ENCODE measurements around the gene SERPINB7.

Gene SERPINB7, protein sequence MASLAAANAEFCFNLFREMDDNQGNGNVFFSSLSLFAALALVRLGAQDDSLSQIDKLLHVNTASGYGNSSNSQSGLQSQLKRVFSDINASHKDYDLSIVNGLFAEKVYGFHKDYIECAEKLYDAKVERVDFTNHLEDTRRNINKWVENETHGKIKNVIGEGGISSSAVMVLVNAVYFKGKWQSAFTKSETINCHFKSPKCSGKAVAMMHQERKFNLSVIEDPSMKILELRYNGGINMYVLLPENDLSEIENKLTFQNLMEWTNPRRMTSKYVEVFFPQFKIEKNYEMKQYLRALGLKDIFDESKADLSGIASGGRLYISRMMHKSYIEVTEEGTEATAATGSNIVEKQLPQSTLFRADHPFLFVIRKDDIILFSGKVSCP

DNA sequence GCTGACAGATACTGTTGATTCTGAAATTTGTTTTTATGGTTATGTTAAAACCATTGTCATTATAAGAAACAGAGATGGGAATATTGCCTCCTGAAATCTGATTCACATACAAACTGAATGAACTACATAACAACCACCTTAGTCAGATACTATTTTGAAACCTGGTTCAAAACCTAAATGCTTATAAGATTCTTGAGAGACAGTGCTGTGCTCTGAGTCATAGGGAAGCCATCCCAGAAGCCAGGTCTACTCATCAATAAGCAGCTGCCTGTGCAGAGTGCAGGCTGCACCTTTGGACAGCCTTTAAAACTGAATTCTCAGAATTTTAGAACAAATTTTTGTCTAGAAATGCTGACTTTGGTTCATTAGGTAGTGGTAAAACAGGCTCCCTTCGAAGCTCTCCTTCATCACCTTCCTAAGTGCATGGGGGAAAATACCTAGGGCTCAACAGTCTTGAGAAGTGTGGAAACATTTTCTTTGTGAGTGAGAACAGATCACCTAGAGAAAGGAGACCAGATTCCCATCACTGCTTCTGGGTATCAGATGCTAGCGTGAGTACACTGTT lies at the start of gene SERPINB7:
Gene SERPINB7, plus strand, starts transcription at position 253 of the 565 bp plus-strand sequence. CDS start 6,955 bp downstream, outside the sequence.
- Histone ChIP-seq H3K4me2 (no peak within 1 kb of the TSS), H3K27ac (no peak within 1 kb of the TSS), H2AFZ (ENCODE audit: low read depth) (no peak within 1 kb of the TSS)

DNA sequence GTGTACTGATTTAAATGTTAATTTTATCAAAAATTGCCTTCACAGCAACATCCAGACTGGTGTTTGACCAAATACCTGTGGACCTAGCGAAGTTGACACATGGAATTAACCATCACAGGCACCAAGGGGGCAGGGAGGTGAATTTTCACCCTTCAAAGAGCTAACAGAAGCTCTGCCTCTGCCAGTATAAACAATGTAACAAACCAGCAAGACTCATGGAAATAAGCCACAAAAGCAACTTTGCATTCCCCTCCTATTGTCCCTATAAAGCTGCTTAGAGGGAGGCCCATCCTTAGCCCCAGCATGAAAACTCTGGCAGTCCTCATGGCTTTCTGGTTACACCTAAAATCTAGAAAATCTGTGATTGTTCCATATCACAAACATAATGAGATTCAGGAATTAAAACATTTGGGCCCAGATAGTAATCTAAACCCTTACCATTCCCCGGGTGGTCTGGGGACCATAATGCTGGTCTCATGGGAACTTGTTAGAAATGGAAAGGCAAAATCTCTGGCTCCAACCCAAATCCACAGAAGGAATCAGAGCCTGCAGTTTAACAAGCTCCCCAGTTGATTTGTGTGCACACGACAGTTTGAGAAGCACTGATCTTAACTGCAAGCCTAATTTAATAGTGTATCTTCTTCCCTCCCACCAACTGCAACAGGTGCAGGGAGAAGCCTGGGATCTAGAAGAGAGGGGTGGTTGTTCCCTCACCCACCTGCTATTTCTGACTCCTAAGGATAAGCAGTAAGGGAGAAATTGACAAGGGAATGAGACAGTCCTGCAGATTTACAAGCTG lies 49.3 kb upstream of the SERPINB7 start:
- Histone ChIP-seq H2AFZ (ENCODE audit: low read depth) (no peak overlapping the region), H3K4me1 (ENCODE audit: low read depth, poor library complexity, severe bottlenecking) (no peaks in the 10 kb centered on the region), H3K79me2 (ENCODE audit: insufficient read depth, low read depth) (no peaks in the 10 kb centered on the region), H3K4me2 (no peak overlapping the region), H3K27ac (no peak overlapping the region), H3K27me3 (ENCODE audit: insufficient read depth, low read depth) (no peaks in the 10 kb centered on the region), H3K9ac (no peak overlapping the region), H3K36me3 (ENCODE audit: insufficient read depth) (no peaks in the 10 kb centered on the region), H3K4me3 (IDR thresholded peaks at IDR 0.05; ENCODE audit: insufficient read depth, low read depth, low read length) (no peak overlapping the region), H4K20me1 (ENCODE audit: insufficient read depth) (no peaks in the 10 kb centered on the region)
- TF ChIP-seq, protein P1, sequence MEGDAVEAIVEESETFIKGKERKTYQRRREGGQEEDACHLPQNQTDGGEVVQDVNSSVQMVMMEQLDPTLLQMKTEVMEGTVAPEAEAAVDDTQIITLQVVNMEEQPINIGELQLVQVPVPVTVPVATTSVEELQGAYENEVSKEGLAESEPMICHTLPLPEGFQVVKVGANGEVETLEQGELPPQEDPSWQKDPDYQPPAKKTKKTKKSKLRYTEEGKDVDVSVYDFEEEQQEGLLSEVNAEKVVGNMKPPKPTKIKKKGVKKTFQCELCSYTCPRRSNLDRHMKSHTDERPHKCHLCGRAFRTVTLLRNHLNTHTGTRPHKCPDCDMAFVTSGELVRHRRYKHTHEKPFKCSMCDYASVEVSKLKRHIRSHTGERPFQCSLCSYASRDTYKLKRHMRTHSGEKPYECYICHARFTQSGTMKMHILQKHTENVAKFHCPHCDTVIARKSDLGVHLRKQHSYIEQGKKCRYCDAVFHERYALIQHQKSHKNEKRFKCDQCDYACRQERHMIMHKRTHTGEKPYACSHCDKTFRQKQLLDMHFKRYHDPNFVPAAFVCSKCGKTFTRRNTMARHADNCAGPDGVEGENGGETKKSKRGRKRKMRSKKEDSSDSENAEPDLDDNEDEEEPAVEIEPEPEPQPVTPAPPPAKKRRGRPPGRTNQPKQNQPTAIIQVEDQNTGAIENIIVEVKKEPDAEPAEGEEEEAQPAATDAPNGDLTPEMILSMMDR (conservative IDR thresholded peaks at IDR 0.05; ENCODE audit: low read depth, low read length) = no peak

More for the DNA sequence above, at the start of gene SERPINB7:
- H3K27me3 ChIP-seq (ENCODE audit: insufficient read depth, low read depth) = no peaks in the 10 kb centered on the region
- no peaks in the 10 kb centered on the region for H4K20me1 ChIP-seq (ENCODE audit: insufficient read depth)
- no peaks in the 10 kb centered on the region for H3K36me3 ChIP-seq (ENCODE audit: insufficient read depth)
- H3K9ac ChIP-seq = no peak within 1 kb of the TSS
- no peaks in the 10 kb centered on the region for H3K4me1 ChIP-seq (ENCODE audit: low read depth, poor library complexity, severe bottlenecking)
- H3K79me2 ChIP-seq (ENCODE audit: insufficient read depth, low read depth) = no peaks in the 10 kb centered on the region
- TF ChIP-seq, protein P1 (conservative IDR thresholded peaks at IDR 0.05; ENCODE audit: low read depth, low read length) = no peak
- no peak within 1 kb of the TSS for H3K4me3 ChIP-seq (IDR thresholded peaks at IDR 0.05; ENCODE audit: insufficient read depth, low read depth, low read length)

DNA sequence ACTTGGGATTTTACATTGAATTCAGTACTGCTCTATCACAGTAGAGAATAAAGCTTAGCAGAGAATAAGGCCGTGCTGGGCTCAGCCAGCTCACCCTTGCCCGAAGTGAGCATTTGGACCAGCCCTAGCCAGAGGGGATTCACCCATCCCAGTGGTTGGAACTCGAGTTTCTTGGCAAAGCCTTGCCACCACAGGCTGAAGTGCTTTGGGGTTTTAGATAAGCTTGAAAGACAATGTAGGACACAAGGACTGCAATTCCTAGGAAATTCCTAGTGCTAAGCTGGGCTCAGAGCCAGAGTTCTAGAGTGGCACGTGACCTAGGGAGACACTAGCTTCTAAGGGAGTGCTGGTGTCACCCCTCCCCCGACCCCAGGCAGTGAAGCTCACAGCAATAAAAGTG lies 44.4 kb upstream of the SERPINB7 start:
- Histone ChIP-seq H3K79me2 (ENCODE audit: insufficient read depth, low read depth) (no peaks in the 10 kb centered on the region), H3K36me3 (ENCODE audit: insufficient read depth) (no peaks in the 10 kb centered on the region), H3K4me3 (IDR thresholded peaks at IDR 0.05; ENCODE audit: insufficient read depth, low read depth, low read length) (no peak overlapping the region), H2AFZ (ENCODE audit: low read depth) (no peak overlapping the region), H3K4me2 (no peak overlapping the region), H3K27ac (no peak overlapping the region), H4K20me1 (ENCODE audit: insufficient read depth) (no peaks in the 10 kb centered on the region), H3K9ac (no peak overlapping the region), H3K27me3 (ENCODE audit: insufficient read depth, low read depth) (no peaks in the 10 kb centered on the region), H3K4me1 (ENCODE audit: low read depth, poor library complexity, severe bottlenecking) (no peaks in the 10 kb centered on the region)
- TF ChIP-seq, protein P1 (conservative IDR thresholded peaks at IDR 0.05; ENCODE audit: low read depth, low read length) = no peak

DNA sequence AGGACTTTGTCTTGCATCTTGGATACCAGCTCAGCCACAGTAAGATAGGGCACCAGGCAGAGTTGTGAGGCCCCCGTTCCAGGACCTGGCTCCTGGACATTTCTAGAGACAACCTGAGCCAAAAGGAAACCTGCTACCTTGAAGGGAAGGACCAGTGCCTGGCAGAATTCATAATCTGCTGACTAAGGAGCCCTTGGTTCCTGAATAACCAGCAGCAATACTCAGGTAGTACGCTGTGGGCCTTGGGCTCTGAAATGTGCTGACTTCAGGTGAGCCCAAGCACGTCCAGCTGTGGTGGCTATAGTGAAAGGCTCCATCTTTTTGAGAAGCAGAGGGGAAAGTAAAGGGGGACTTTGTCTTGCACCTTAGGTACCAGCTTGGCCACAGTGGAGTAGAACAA lies 44.0 kb upstream of the SERPINB7 start:
- no peak overlapping the region for H3K4me2 ChIP-seq
- H2AFZ ChIP-seq (ENCODE audit: low read depth) = no peak overlapping the region
- TF ChIP-seq, protein P1 (conservative IDR thresholded peaks at IDR 0.05; ENCODE audit: low read depth, low read length) = no peak
- no peak overlapping the region for H3K9ac ChIP-seq
- H3K27me3 ChIP-seq (ENCODE audit: insufficient read depth, low read depth) = no peaks in the 10 kb centered on the region
- H3K27ac ChIP-seq = no peak overlapping the region
- H3K79me2 ChIP-seq (ENCODE audit: insufficient read depth, low read depth) = no peaks in the 10 kb centered on the region
- no peaks in the 10 kb centered on the region for H3K36me3 ChIP-seq (ENCODE audit: insufficient read depth)
- no peaks in the 10 kb centered on the region for H3K4me1 ChIP-seq (ENCODE audit: low read depth, poor library complexity, severe bottlenecking)
- H3K4me3 ChIP-seq (IDR thresholded peaks at IDR 0.05; ENCODE audit: insufficient read depth, low read depth, low read length) = no peak overlapping the region
- H4K20me1 ChIP-seq (ENCODE audit: insufficient read depth) = no peaks in the 10 kb centered on the region

Data from KMS-11 (cell line).